Lower leg skin (tissue), 3 donors: ENCODE measurements around the gene PLSCR4.

Experiments
- POLR2A ChIP-seq, 2 donors: fragments of 450-650 bp; IDR thresholded peaks; one replicate each; pipeline ENCODE4 v1.6.1; 2016 to 2017; ENCODE audit warnings: antibody characterized with exemption in 2 of 2, mild to moderate bottlenecking in 1 of 2, moderate library complexity in 1 of 2
- TF ChIP-seq, protein P1 (sequence below), 3 donors: fragments of 450-650 bp; IDR thresholded peaks; one replicate each; pipeline ENCODE4 v1.5.1; 2016; ENCODE audit warnings: antibody characterized with exemption in 3 of 3, mild to moderate bottlenecking in 3 of 3, moderate library complexity in 2 of 3

DNA sequence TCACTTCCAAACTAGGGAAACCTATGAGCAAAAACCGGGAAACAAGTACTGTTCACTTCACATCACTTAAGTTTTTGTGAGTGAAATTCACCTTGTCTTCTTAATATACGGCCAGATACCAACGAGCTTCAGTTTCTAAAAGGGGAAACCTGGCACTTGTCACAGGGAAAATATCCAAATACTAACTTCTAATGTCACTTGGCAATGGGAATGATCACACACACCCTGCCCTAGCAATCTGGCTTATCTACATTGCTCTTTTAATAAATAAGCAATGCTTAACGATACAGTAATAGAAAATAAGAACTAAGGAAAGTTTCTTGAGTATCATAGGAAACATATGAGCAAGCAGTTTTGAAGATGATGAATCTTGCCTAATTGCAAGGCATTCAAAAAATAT is 55.3 kb downstream of the PLSCR4 start:
- TF ChIP-seq, protein P1, sequence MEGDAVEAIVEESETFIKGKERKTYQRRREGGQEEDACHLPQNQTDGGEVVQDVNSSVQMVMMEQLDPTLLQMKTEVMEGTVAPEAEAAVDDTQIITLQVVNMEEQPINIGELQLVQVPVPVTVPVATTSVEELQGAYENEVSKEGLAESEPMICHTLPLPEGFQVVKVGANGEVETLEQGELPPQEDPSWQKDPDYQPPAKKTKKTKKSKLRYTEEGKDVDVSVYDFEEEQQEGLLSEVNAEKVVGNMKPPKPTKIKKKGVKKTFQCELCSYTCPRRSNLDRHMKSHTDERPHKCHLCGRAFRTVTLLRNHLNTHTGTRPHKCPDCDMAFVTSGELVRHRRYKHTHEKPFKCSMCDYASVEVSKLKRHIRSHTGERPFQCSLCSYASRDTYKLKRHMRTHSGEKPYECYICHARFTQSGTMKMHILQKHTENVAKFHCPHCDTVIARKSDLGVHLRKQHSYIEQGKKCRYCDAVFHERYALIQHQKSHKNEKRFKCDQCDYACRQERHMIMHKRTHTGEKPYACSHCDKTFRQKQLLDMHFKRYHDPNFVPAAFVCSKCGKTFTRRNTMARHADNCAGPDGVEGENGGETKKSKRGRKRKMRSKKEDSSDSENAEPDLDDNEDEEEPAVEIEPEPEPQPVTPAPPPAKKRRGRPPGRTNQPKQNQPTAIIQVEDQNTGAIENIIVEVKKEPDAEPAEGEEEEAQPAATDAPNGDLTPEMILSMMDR (IDR thresholded peaks at IDR 0.05) = no peak
- no peak for TF ChIP-seq POLR2A (IDR thresholded peaks at IDR 0.05)
